GM18858 (cell line): Measurements from ENCODE around the gene PLPPR4.
"Not testable (repeated sequence)": the region's sequence is repeated elsewhere in the genome, so short reads cannot be mapped to it uniquely, and the experiment has no call there.

Experiments
- ATAC-seq: cut with Tn5 transposase; IDR thresholded peaks from one replicate; pipeline ENCODE4 v1.9.1; 2021; ENCODE audit not compliant: unreplicated experiment

PLPPR4 gene

DNA sequence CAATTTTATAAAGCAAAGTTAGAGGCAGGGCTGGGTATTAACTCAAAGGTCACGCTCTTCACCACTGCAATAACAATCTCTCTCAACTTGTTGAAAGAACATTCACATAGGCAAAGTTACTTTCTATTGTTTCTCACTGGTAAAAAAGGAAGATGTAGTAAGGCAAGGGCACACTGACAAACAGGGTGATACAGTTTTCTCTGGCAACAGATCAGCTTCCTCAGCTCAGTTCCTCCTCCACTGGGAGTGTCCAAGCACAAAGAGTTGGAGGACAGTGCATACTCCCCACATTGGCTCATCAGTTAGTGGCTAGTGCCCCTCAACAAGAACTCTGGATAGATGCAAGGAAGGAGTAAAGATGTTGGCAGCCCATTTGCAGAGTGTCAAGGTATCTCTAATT, 3.7 kb downstream of the PLPPR4 start:
- ATAC-seq, result no peak

DNA sequence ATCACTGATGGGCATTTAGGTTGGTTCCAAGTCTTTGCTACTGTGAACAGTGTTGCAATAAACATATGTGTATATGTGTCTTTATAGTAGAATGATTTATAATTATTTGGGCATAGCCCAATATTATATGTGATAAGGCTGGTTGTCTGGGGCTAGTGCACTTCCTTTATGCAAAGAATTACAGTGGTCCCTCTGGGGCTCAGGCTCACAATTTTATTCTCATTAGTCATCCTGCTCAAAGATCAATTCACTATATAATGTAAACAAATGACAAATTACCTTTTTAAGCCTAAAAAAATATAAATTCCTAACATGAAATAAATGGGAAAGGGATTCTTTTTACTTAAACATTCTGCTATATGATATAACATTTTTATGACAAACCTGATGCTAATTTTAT, 5.0 kb downstream of the PLPPR4 start:
- ATAC-seq, result no peak

DNA sequence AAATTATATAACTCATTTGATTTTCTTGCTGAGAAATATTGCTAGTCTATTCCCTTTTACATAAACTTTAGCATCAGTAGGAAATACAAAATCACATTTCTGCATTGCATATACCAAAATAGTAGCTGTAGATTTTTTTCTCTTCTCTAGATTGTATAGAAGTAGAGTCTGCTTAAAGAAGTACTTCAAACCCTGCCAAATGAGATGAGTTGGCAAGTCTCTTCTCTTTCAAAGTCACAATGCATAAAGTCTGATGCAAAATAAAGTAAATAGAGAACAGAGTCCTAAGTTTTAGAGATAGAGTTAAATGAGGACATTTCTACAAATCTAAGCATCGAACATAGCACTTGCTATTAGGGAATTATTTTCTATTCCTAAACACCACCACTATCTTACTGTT, 6.4 kb downstream of the PLPPR4 start:
- no peak for ATAC-seq

DNA sequence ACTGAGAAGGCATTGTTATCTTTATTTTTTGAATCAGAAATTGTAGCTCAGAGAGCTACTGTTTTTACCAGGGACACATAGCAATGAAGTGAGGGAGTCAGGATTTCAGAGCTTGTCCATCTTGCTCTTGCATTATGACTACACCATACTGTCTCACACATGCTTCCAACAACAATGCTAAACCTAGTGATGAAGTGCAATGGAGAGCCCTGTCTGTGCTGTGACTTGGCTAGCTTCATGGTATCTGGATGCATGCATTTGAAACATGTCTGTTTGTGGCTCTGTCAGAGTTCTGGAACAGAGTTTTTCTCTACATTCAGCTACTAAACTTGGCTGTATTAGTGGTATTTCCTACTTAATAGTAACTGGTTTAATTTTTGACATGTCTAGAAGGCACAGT, 7.0 kb downstream of the PLPPR4 start:
- no peak for ATAC-seq

DNA sequence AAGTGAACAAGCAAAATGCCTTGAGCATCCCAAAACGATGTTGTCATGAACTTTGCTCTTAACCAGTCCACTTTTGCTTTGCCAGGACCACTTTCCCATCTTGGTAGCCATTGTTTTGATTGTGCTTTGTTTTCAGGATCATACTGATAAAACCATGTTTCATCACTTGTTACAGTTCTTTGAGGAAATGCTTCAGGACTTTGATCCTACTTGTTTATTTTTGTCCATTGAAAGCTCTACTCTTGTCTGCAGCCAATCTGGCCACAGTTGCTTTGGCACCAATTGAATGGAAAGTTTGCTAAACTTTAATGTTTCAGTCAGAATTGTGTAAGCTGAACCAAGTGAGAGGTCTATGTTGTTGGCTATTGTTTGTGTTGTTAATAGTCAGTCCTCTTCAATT, 12.8 kb downstream of the PLPPR4 start:
- no peak for ATAC-seq

DNA sequence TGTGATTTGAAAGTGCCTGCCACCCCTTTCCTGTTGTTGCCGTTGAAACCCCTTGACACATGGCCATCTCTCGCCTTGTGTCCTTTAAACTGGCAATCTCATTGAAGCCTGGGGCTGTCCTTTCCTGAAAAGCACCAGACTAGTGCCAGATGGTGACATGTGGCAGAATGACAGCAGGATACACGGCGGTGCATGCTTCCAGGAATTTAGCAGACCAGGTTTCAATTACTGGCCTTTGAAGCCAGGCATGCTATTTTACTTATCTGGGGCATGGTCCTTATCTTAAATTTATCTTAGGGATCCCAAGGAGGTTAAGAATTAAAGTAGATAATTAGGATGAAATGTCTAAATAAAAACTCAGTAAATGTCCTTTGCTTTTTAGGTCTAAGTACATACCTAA, 15.2 kb downstream of the PLPPR4 start:
- no peak for ATAC-seq

DNA sequence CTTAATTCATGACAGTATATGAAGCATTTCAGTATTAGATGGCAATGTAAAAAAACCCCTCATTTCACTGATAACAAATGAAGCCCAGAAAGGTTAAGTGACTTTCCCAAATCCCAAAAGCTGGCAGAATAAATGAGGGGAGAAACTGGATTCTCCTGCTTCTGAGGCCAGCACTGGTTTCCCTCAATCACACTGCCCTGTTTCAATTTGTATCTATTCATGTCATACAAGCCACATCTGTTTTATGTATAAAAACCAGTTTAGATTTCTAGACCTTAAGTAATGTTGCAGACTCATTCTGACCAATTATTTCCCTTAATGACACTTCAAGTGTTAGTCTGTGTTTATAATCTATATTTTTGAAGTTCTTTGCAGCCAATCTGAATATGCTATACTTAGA, 16.8 kb downstream of the PLPPR4 start:
- ATAC-seq, result no peak

DNA sequence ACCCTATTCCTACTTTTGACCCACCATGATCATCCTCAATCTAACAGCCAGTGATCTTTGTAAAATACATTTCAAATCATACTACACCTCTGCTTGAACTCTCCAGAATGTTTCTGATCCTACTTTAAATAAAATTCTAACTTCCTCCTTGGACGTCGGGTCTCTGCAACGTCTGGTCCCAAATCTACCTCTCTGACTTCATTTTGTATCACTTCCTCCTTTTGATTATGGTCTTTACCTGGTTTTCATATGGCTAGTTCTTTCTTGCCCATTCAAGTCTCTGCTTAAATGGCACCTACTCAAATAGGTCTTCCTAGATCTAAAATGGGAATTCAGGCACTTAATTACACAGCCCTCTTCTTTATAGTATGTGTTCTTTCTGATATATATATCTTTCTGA, 18.2 kb downstream of the PLPPR4 start:
- ATAC-seq, result no peak

DNA sequence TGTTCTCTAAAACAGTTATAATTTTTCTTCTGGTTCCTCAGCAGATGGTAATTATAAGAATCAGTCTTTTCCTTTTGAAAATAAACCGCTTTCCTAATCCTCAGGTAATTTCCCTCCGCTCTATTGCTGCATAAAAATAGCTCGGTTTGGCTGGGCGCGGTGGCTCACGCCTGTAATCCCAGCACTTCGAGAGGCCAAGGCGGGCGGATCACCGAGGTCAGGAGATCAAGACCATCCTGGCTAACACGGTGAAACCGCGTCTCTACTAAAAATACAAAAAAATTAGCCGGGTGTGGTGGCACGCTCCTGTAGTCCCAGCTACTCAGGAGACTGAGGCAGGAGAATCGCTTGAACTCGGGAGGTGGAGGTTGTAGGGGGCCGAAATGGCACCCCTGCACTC, 19.2 kb downstream of the PLPPR4 start:
- not testable (repeated sequence) for ATAC-seq

DNA sequence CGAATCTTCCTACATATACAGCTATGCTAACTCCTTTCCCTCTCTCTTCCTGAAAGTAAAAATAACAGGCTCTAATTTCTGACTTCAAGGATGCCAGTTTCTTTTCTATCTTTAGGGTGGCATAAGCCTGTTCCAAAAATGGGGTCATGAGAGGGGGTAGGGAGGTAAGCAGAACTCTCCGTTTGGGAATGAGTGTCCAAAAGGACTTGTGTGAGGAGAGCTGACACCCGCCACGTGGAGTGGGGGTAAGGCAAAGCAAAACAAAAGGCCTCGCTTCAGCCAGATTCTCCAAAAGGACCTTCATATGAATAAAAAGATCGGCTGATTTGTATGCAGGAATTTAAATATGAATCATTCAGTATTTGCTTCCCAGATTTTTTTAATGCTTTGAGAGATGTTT, 28.6 kb downstream of the PLPPR4 start:
- no peak for ATAC-seq

DNA sequence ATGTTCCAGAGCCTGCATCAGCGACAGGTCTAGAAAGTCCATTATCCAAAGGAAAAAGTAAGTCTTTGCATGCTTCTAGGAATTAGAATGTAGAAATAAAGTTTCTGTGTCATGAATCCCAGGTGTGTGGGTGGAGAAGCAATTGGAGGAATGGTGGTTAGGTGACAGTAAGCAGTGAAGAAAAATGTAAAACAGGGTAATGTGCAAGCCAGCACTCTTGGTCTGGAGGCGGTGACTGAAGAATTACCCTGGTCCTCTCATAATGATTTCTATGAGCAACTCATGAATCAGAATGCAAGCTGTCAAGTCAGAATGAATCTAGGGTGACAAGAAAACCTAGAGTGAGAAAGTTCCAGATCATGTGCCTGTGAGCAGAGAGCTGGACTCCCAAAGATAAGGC, 33.6 kb downstream of the PLPPR4 start:
- ATAC-seq, result no peak

DNA sequence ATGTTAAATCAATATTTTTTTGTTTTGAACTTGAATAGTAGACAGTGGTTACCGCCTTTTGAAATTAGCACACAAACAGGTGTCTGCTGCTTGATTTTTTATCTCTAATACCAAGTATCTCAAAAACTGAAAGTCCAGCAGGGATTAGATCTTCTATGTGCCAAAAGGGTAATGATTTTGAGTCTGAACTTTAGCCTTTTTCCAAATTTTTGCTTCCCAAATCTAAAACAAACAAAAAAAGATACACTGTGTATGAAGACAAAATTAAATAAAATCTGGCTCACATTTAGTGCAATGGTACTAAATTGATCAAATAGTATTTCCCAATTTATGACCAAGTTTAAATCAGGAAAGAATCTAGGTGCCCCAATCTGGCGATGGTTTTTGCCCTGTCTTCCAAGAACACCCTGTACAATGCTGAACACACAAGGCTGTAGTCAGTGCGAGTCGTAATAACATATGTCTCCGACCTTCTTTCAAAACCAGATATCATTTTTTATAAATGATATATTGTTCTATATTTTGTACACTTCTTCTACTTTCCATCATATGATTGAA, 40.5 kb downstream of the PLPPR4 start:
- no peak for ATAC-seq

DNA sequence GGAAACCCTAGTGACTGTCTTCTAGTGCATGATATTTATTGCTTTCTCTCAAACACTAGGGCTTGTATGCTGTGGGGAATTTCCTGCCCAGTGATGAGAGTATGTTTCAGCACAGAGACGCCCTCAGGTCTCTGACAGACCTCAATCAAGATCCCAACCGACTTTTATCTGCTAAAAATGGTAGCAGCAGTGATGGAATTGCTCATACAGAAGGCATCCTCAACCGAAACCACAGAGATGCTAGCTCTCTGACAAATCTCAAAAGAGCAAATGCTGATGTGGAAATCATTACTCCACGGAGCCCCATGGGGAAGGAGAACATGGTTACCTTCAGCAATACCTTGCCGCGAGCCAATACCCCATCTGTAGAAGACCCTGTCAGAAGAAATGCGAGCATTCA, 41.3 kb downstream of the PLPPR4 start:
- no peak for ATAC-seq

DNA sequence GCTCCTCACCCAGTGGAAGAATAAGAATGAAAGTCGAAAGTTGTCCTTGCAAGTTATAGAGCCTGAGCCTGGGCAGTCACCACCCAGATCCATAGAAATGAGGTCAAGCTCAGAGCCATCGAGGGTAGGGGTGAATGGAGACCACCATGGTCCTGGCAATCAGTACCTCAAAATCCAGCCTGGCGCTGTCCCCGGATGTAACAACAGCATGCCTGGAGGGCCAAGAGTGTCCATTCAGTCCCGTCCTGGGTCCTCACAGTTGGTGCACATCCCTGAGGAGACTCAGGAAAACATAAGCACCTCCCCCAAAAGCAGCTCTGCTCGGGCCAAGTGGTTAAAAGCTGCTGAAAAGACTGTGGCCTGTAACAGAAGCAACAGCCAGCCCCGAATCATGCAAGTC, 41.8 kb downstream of the PLPPR4 start:
- ATAC-seq, result no peak

DNA sequence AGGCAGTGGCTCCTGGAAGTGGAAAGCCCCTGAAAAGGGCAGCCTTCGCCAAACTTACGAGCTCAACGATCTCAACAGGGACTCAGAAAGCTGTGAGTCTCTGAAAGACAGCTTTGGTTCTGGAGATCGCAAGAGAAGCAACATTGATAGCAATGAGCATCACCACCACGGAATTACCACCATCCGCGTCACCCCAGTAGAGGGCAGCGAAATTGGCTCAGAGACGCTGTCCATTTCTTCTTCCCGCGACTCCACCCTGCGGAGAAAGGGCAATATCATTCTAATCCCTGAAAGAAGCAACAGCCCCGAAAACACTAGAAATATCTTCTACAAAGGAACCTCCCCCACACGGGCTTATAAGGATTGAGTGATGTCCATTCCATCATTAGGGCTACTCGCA, 42.4 kb downstream of the PLPPR4 start:
- ATAC-seq, result no peak

DNA sequence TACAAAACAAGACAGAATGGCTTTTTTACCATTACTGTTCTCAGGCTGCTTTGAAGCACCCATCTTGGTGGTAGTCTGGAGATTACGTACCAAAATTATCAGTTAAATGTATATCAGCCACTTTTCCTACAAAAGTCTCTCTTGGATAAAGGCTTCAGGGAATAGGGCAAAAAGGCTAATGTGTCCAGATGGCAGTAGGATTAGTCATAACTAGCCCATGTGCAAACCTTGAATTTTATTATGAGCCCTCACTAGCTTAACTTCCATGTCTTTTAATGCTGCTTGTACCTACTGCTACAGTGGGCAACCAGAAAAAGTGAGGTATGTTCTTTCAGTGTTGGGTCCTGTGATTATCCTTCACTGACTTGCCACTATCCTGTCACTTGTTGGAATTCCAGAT, 51.0 kb downstream of the PLPPR4 start:
- ATAC-seq, result no peak

DNA sequence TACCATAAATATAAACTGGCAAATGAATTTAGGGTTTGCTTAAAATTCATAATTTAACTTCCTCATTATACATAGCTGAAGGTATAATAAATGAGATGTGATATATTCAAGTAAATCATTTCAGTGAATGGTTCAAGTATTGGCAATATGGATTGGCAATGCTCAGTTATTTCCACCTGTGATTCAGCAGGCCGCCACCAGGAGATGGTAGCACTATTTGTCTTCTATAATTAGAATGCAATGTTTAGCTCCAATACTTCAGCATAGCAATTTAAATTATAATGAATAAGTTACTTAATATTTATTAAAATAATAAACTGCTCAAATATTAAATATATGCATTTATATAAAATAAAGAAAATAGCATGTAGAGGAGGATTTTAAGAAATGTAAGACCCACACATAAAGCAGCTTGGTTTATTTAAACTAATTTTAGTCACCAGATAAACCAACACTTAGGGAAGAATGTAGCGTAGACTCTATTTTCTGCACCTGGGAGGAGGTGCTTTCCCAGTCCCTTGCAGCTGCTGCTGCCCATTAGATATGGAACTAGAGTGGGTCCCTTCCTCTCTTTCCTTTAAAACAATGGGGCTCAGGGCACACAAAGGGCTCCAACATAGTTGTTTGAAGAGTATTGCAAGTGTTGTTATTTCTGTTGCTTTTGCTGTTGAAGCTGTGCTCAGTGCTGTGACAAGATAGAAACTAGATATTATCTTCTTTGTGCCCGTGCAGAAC, 62.1 kb downstream of the PLPPR4 start:
- no peak for ATAC-seq

DNA sequence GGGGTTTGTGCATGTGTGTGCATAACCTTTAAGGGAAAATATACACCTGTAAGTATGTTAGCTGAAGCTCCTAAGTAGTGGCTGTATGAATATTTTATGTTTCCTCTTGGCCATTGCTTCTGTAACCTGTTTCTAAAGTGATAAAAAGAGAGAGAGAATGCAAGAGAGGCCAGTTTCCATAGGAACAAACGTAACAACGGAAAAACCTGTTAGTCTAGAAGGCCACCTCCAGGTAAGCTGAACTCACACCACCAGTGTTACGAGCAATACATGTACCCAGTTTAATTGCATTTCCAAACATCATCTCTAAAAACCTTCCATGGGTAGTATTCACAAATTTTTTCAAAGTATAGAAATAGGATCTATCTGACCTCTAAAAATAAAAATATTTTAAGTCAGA, 63.1 kb downstream of the PLPPR4 start:
- no peak for ATAC-seq

DNA sequence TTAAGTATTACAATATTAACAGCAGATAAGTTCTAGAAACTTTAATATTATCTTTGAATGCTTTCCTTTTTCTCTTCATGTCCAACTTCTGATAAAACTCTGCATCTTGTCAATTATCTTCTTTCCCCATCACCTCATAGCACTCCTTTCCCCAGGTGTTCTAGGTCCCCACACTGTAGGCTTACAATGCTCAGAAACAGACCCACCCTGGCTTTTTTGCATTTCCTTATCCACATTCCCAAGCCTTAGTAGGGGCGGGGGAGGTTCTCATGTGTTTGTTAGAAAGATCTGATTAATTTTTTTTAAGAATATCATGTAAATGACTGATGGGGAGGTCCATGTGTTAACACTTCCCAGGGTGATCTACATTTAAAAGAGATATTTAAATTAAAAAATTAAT, 63.9 kb downstream of the PLPPR4 start:
- no peak for ATAC-seq

DNA sequence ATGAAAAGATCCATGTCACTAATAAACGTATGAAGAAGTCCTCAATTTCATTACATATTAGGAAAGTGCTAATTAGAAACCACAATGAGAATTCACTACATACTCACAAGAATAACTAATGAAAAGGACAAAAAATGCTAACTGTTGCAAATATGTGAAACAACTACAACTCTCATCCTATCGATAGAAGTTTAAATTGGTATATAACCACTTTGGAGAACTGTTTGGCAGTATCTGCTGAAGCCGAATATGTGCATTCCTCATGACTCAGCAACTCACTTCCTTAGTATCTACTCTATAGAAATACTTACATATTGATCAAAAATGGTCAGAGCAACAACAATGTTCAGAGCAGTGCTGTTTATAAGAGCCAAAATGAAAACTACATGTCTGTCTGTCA, 66.8 kb downstream of the PLPPR4 start:
- no peak for ATAC-seq

DNA sequence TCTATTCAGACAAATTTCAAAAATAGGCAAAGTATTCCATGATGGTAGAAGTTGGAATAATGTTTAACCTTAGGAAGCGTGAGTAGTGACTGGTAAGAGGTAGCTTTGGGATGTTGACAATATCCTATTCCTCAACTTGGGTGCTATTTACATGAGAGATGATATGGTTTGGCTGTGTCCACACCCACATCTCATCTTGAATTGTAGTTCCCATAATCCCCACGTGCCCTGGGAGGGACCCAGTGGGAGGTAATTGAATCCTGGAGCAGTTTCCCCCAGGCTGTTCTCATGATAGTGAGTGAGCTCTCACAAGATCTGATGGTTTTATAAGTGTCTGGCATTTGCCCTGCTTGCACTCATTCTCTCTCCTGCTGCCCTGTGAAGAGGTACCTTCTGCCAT, 67.3 kb downstream of the PLPPR4 start:
- ATAC-seq, result no peak

DNA sequence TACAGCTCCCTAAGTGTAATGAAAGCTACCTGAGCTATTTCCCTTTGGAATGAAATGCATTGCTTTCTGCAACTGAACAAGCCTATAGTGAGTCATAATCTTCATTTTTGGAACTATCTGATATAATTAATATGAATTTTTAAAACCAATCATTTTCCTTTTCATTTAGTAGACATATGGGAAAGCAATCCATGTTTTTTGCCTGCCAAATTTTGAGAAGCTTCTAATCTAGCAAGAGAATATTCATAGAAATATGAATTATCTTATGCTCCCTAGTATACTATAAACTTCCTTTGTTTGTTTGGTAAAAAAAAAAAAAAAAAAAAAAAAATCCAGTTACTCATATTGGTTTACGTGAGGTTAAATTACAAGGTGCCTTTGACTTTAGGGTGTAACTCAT, 68.3 kb downstream of the PLPPR4 start:
- no peak for ATAC-seq

DNA sequence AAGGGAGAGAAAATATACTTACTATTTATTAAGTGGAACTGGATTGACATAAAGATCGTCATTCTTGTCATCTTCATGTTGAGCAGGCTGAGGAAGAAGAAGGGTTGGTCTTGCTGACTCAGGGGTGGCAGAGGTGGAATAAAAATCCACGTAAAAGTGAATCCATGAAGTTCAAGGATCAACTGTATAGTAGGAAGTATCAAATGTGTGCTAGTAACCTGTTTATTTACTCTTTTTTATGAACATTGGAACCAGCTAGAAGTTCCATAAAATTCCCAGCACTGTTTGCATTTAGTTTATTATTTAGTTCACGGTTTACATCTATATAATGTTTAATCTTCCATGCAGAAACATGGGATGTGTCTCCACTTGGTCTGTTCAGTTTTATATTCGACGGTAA, 70.7 kb downstream of the PLPPR4 start:
- ATAC-seq, result no peak
